ENCODE results near the gene GLI1. TPM values are rescaled to one million over a fixed set of nuclear protein-coding genes. Genes with fewer than 3 reads are reported as not detected.
A peak's percentile ranks its signal among the peaks of the same experiment; 100 is the strongest.
"Not testable (repeated sequence)": the region's sequence is repeated elsewhere in the genome, so short reads cannot be mapped to it uniquely, and the experiment has no call there.

The GLI1 gene
- total RNA-seq (2014; rRNA removed; shearing (Covaris generic)) (3.9 and 4.6 TPM in 2 replicates), total RNA-seq (2022) (6.0 and 6.5 TPM in 2 replicates), Bru-seq, nascent RNA (percentile 34 among the genes with signal in this experiment), BruChase-seq, experiment 1, labeled RNA remaining after a 6-hour chase (percentile 35 among the genes with signal in this experiment), BruChase-seq, experiment 2, labeled RNA remaining after a 2-hour chase (percentile 44 among the genes with signal in this experiment)
- long read RNA-seq, partial matches to known transcripts, result 0 of 2 reads
- long read RNA-seq, other reads (novel, unspliced or antisense), result 1 of 2 reads

GRCh38 chr12:57459750-57460467 lies at the start of gene GLI1:
TSS of gene GLI1 (plus strand) at chr12:57459785. CDS start at chr12:57463692, 3,907 bp downstream.
- H3K9me3 ChIP-seq (ENCODE audit: low read length), result no peaks in the 10 kb centered on the region
- peak within 1 kb of the TSS; percentile 90 for H3K4me2 ChIP-seq (ENCODE audit: low read length)
- H3K4me3 ChIP-seq (ENCODE audit: low read depth, low read length, poor library complexity, severe bottlenecking), result peak within 1 kb of the TSS; percentile 77
- H3K36me3 ChIP-seq (ENCODE audit: insufficient read depth, low read length), result no peaks in the 10 kb centered on the region
- H2AFZ ChIP-seq (ENCODE audit: low read length), result peak within 1 kb of the TSS; percentile 81
- peaks cover 41% of the 10 kb centered on the region for H3K4me1 ChIP-seq (ENCODE audit: insufficient read depth, low read length, poor library complexity, severe bottlenecking)
- POLR2A ChIA-PET, result interaction anchor here (0.7 to 2.0 kb wide), 3 partner anchors 20 to 198 kb away, joined by 4 to 10 read pairs (median 5); partner anchors contain the start of gene ARHGAP9
- CTCF ChIA-PET (ENCODE audit: unreplicated experiment), result interaction anchor here (0.6 to 1.6 kb wide), 2 partner anchors 10 to 18 kb away, joined by 3 to 4 read pairs; no protein-coding TSS in a partner anchor
- DNase-seq (ENCODE audit: low spot score), result no peak
- TF ChIP-seq EZH2phosphoT487 (IDR thresholded peaks at IDR 0.05; ENCODE audit: borderline replicate concordance, low read depth, low read length) (no peak), CTCF (conservative IDR thresholded peaks at IDR 0.05; ENCODE audit: low read length) (no peak)
- no peaks in the 10 kb centered on the region for H3K9me2 ChIP-seq (ENCODE audit: insufficient read depth, low read length)
- no TSS peak for BruUV-seq (replicated peaks)
- no peaks in the 10 kb centered on the region for H3K79me2 ChIP-seq (ENCODE audit: insufficient read depth, low read depth, low read length)
- H4K20me1 ChIP-seq (ENCODE audit: insufficient read depth, low read length), result no peaks in the 10 kb centered on the region
- peak within 1 kb of the TSS; percentile 71 for H3K27ac ChIP-seq (ENCODE audit: low read depth, low read length, poor library complexity, severe bottlenecking)
- intact Hi-C loops (cut with micrococcal nuclease; ENCODE audit: unreplicated experiment), result loop anchor here (1.0 to 5.0 kb wide), 3 partner anchors 19 to 218 kb away; partner anchors contain the start of genes ARHGAP9 and DDIT3

- H3K27ac ChIP-seq (ENCODE audit: low read depth, low read length, poor library complexity, severe bottlenecking), result no peak overlapping the region
- ChIA-PET CTCF (ENCODE audit: unreplicated experiment) (interaction anchor here (1.0 kb wide), 1 partner anchor 9 kb away, joined by 3 read pairs; no protein-coding TSS in a partner anchor), POLR2A (interaction anchor here (0.6 to 2.3 kb wide), 7 partner anchors 9 to 82 kb away, joined by 3 to 7 read pairs (median 5); no protein-coding TSS in a partner anchor)
- H3K9me2 ChIP-seq (ENCODE audit: insufficient read depth, low read length), result no peaks in the 10 kb centered on the region
- peaks cover 14% of the 10 kb centered on the region; the same call in 1 of the 2 replicates for H3K36me3 ChIP-seq (ENCODE audit: insufficient read depth, low read length)
- H3K4me3 ChIP-seq (ENCODE audit: low read depth, low read length, poor library complexity, severe bottlenecking), result no peak overlapping the region
- H3K9me3 ChIP-seq (ENCODE audit: low read length), result no peaks in the 10 kb centered on the region
- no peaks in the 10 kb centered on the region for H3K4me1 ChIP-seq (ENCODE audit: insufficient read depth, low read length, poor library complexity, severe bottlenecking)
- H3K79me2 ChIP-seq (ENCODE audit: insufficient read depth, low read depth, low read length), result peaks cover 11% of the 10 kb centered on the region; the same call in 1 of the 2 replicates
- no TSS peak for BruUV-seq (replicated peaks)
- DNase-seq (ENCODE audit: low spot score), result no peak
- TF ChIP-seq CTCF (conservative IDR thresholded peaks at IDR 0.05; ENCODE audit: low read length) (no peak), EZH2phosphoT487 (IDR thresholded peaks at IDR 0.05; ENCODE audit: borderline replicate concordance, low read depth, low read length) (no peak)
- intact Hi-C loops (cut with micrococcal nuclease; ENCODE audit: unreplicated experiment), result no loop called here
- no peak overlapping the region for H3K4me2 ChIP-seq (ENCODE audit: low read length)
- no peaks in the 10 kb centered on the region for H4K20me1 ChIP-seq (ENCODE audit: insufficient read depth, low read length)
- no peak overlapping the region for H2AFZ ChIP-seq (ENCODE audit: low read length)
Measured at GRCh38 chr12:57410534-57410933, 49.1 kb upstream of the GLI1 start.

GRCh38 chr12:57414160-57414559 lies 45.4 kb upstream of the GLI1 start:
- H3K9me2 ChIP-seq (ENCODE audit: insufficient read depth, low read length); H3K9me3 ChIP-seq (ENCODE audit: low read length); intact Hi-C loops (cut with micrococcal nuclease; ENCODE audit: unreplicated experiment); H3K4me2 ChIP-seq (ENCODE audit: low read length); H2AFZ ChIP-seq (ENCODE audit: low read length); BruUV-seq (replicated peaks); DNase-seq (ENCODE audit: low spot score); H3K79me2 ChIP-seq (ENCODE audit: insufficient read depth, low read depth, low read length); H3K27ac ChIP-seq (ENCODE audit: low read depth, low read length, poor library complexity, severe bottlenecking); H3K4me3 ChIP-seq (ENCODE audit: low read depth, low read length, poor library complexity, severe bottlenecking); H3K4me1 ChIP-seq (ENCODE audit: insufficient read depth, low read length, poor library complexity, severe bottlenecking); H4K20me1 ChIP-seq (ENCODE audit: insufficient read depth, low read length); CTCF ChIA-PET (ENCODE audit: unreplicated experiment): not testable (repeated sequence)
- H3K36me3 ChIP-seq (ENCODE audit: insufficient read depth, low read length), result peaks cover 19% of the 10 kb centered on the region; the same call in 1 of the 2 replicates
- POLR2A ChIA-PET, result interaction anchor here (0.6 to 0.7 kb wide), 3 partner anchors 16 to 815 kb away, joined by 3 to 5 read pairs (median 3); no protein-coding TSS in a partner anchor
